Measurements from ENCODE around the gene BRD3.
"Not testable (repeated sequence)": the region's sequence is repeated elsewhere in the genome, so short reads cannot be mapped to it uniquely, and the experiment has no call there.

Gene BRD3

GRCh38 chr9:133991214-133991921, 76.5 kb downstream of the BRD3 start:
- DNase-seq = peak in 1 of 2 donors; percentile 13

DNA sequence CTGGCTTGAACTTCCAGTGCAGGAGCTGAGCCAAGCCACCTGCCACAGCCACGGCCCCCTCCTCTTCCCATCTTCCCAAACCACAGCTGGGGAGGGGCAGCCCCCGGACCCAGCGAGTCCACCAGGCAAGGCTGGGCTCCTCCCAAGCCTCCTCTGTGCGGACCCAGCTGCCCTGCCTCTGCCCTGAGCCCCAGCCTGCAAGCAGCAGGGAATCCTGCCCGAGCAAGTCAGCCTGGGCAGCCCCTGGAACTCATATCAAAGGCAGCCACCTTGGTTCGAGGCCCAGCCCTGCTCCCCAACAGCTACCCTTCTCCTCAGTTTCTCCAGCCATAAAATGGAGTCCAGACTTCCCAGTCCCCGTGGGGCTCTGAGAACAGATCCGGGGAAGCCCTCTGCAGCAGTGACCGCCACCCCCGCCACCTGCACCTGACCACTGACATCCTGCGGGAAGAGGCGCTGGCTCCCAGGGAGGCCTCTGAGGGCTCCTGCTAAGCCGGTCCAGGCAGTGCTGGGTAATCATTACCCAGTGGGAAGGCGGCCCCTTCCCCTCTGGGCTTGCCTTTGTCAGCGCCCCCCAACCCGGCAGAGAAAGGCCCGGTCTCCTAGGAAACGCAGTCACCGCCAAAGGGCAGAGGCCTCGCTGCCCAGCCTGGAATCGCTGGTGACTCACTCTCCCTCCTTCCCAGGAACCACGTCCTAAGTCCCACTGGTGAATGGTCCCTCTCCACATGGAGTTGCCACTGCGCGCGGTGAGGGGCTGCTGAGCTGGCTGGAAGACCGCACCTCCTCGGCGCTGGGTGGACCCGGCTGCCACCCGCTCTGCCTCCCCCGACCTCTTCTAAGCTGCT, 77.2 kb downstream of the BRD3 start:
- no peak for DNase-seq

- DNase-seq = no peak
Observed at GRCh38 chr9:133989625-133990365, 78.0 kb downstream of the BRD3 start.

DNA sequence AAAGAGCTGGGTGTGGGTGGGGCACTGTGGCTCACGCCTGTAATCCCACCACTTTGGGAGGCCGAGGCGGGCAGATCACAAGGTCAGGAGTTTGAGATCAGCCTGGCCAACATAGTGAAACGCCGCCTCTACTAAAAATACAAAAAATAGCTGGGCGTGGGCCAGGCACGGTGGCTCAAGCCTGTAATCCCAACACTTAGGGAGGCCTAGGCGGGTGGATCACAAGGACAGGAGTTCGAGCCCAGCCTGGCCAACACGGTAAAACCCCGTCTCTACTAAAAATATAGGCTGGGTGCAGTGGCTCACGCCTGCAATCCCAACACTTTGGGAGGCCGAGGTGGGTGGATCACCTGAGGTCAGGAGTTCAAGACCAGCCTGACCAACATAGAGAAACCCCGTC, 79.1 kb downstream of the BRD3 start:
- not testable (repeated sequence) for DNase-seq

GRCh38 chr9:133987946-133988665, 79.7 kb downstream of the BRD3 start:
- DNase-seq = no peak

- no peak for DNase-seq
Observed at GRCh38 chr9:133987446-133987788, 80.4 kb downstream of the BRD3 start.

- no peak for DNase-seq
Observed at GRCh38 chr9:133986774-133987445, 80.9 kb downstream of the BRD3 start.

- no peak for DNase-seq
Observed at GRCh38 chr9:133986061-133986460, 81.8 kb downstream of the BRD3 start.

DNA sequence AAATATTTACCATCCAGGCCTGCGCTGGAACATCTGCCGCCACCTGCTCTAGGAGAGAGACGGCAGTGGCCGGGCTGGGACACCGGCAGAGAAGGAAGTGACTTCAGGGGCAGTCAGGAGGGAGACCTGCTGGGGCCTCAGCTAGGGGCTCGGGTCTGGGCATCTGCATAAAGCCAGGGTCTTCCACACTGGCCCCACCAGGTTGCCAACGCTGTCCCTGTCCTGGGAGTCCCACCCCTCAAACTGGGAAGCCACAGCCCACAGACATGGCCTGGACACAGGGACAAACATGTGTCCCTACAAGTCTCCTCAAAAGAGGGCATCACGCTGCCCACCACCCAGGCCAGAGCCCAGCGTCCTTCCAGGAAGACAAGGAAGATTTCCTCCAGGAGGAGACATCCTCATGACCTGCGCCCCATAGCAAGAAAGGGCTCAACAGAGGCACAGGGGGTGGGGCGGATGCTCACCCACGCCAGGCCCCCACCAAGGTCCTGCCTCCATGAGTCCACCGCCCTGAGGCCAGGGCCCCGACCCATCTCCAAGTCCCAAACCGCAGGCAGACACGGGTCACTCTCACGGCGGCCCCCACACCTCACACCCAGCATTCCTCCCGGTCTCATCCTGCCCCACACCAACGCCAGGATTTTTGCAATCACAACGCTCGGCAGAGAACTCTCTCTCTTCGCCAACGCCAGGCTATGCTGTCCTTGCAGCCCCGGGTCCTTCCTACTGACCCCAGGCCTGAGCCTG, 84.7 kb downstream of the BRD3 start:
- no peak for DNase-seq

GRCh38 chr9:133981958-133982681, 85.7 kb downstream of the BRD3 start:
- no peak for DNase-seq

GRCh38 chr9:133981589-133981957, 86.3 kb downstream of the BRD3 start:
- DNase-seq = no peak

GRCh38 chr9:133980864-133981588, 86.8 kb downstream of the BRD3 start:
- DNase-seq = no peak

Measured in inflammatory macrophage treated with lipopolysaccharide for 1 hour (primary cell).